HG03066 (cell line): ENCODE data around the gene ADIPOQ.
"Not testable (repeated sequence)": the region's sequence is repeated elsewhere in the genome, so short reads cannot be mapped to it uniquely, and the experiment has no call there.

ENCODE experiments used
- ATAC-seq: cut with Tn5 transposase; IDR thresholded peaks from one replicate; pipeline ENCODE4 v1.9.1; 2021; ENCODE audit warnings: low read depth; ENCODE audit not compliant: unreplicated experiment

ADIPOQ gene

DNA sequence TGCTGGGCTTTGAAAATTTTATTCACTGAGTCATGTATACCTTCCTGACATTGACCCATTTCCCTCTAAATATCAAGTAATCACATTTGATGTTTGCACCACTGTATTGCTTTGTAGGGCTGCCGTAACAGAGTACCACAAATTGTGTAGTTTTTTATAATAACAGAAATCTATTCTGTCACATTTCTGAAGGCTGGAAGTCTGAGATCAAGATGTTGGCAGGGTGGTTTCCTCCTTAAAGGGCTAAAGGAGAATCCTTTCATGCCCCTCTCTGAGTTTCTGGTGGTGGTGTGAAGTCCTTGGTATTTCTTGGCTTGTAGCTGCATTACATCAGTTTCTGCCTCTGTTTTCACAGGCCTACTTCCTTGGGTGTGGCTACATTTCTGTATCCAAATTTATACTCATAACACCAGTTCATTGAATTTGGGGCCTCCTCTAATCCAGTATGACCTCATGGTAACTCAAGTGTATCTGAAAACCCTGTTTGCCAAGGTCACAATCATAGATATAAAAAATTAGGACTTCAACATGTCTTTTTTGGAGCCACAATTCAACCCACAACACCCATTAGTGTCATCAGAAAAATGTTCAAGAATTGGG lies 58.7 kb downstream of the ADIPOQ start:
- no peak for ATAC-seq

- ATAC-seq = no peak
Measured at GRCh38 chr3:186902154-186902553, 59.6 kb downstream of the ADIPOQ start.

DNA sequence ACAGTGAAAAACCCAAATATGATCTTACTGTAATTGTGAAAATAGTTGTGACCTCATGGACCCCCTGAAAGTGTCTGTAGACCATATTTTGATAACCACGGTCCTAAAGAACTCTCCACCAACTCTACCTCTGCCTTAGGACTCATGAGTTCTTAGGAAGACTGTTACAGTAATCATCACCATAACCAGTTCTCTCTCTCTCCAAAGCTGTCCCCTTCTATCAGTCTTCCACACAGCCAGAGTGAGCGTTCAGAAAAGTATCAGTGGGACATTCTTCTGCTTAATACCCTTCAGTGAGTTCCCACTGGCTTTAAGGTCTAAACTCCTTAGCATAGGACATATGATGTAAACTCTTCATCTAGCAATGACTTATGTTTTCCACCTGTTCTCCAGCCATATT lies 60.2 kb downstream of the ADIPOQ start:
- no peak for ATAC-seq

- not testable (repeated sequence) for ATAC-seq
Measured at GRCh38 chr3:186903676-186904075, 61.2 kb downstream of the ADIPOQ start.

DNA sequence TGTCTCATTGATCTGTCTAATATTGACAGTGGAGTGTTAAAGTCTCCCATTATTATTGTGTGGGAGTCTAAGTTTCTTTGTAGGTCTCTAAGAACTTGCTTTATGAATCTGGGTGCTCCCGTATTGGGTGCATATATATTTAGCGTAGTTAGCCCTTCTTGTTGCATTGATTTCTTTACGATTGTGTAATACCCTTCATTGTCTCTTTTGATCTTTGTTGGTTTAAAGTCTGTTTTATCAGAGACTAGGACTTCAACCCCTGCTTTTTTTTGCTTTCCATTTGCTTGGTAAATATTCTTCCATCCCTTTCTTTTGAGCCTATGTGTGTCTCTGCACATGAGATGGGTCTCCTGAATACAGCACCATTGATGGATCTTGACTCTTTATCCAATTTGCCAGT lies 64.6 kb downstream of the ADIPOQ start:
- not testable (repeated sequence) for ATAC-seq
